ENCODE data around the gene TRAPPC3. TPM values are rescaled to one million over a fixed set of nuclear protein-coding genes. Genes with fewer than 3 reads are reported as not detected.

Gene TRAPPC3
- total RNA-seq, 4 donors from 2014 or later = 101 to 156 (median 148) TPM

GRCh38 chr1:36170643-36171412 lies 21.5 kb upstream of the TRAPPC3 start:
- Histone ChIP-seq H3K4me1 (peaks cover 43 to 67% of the 10 kb centered on the region in 2 donors), H3K4me3 (replicated peaks in 1 of 3) (no peak overlapping the region), H3K27ac (peak overlapping the region; percentile 63 to 78 (median 78)), H3K27me3 (no peaks in the 10 kb centered on the region), H3K9me3 (no peaks in the 10 kb centered on the region), H3K36me3 (peaks cover 36 to 44% of the 10 kb centered on the region in 2 donors)
- intact Hi-C loops (cut with DNase I) = no loop called here
- TF ChIP-seq POLR2A (IDR thresholded peaks at IDR 0.05) (no peak), CTCF (IDR thresholded peaks at IDR 0.05) (no peak)
- 46 to 53% methylated on average over 5 to 10 of the region's 12 CpGs for WGBS, 2 donors
- peak; percentile 79 to 81 for DNase-seq

- Histone ChIP-seq H3K27me3 (no peaks in the 10 kb centered on the region), H3K9me3 (no peaks in the 10 kb centered on the region), H3K4me3 (replicated peaks in 1 of 3) (no peak overlapping the region), H3K36me3 (peaks cover 24% of the 10 kb centered on the region in 2 donors), H3K4me1 (peaks cover 33 to 68% of the 10 kb centered on the region in 2 donors), H3K27ac (no peak overlapping the region)
- TF ChIP-seq POLR2A (IDR thresholded peaks at IDR 0.05) (no peak), CTCF (IDR thresholded peaks at IDR 0.05) (no peak)
- intact Hi-C loops (cut with DNase I) = no loop called here
- 95% methylated on average over 3 of the region's 3 CpGs for WGBS, 2 donors
- no peak for DNase-seq
Measured at GRCh38 chr1:36168514-36168913, 19.2 kb upstream of the TRAPPC3 start.

- Histone ChIP-seq H3K27ac (peak overlapping the region in 2 of 3 donors; percentile 29 to 31), H3K4me3 (replicated peaks in 1 of 3) (no peak overlapping the region), H3K9me3 (no peaks in the 10 kb centered on the region), H3K4me1 (peaks cover 46 to 80% of the 10 kb centered on the region in 2 donors), H3K36me3 (peaks cover 11 to 12% of the 10 kb centered on the region in 2 donors), H3K27me3 (no peaks in the 10 kb centered on the region)
- DNase-seq = peak in 1 of 2 donors; percentile 50
- TF ChIP-seq CTCF (IDR thresholded peaks at IDR 0.05) = no peak
- no peak for TF ChIP-seq POLR2A (IDR thresholded peaks at IDR 0.05)
- intact Hi-C loops (cut with DNase I) = no loop called here
- WGBS, 2 donors = 75 to 87% methylated on average over 15 of the region's 15 CpGs
Measured at GRCh38 chr1:36166938-36167905, 17.9 kb upstream of the TRAPPC3 start.

- H3K36me3 ChIP-seq = peaks cover 1 to 2% of the 10 kb centered on the region in 2 donors
- WGBS, 2 donors = 72 to 81% methylated on average over 4 of the region's 4 CpGs
- intact Hi-C loops (cut with DNase I) = no loop called here
- peak overlapping the region in 2 of 3 donors; percentile 7 to 15 for H3K27ac ChIP-seq
- H3K27me3 ChIP-seq = no peaks in the 10 kb centered on the region
- no peaks in the 10 kb centered on the region for H3K9me3 ChIP-seq
- TF ChIP-seq CTCF (IDR thresholded peaks at IDR 0.05) (no peak), POLR2A (IDR thresholded peaks at IDR 0.05) (no peak)
- H3K4me3 ChIP-seq (replicated peaks in 1 of 3) = no peak overlapping the region
- no peak for DNase-seq
- H3K4me1 ChIP-seq = peaks cover 53 to 86% of the 10 kb centered on the region in 2 donors
Measured at GRCh38 chr1:36166136-36166535, 16.9 kb upstream of the TRAPPC3 start.
